ENCODE results near the gene TPPP. TPM values are rescaled to one million over a fixed set of nuclear protein-coding genes. Genes with fewer than 3 reads are reported as not detected.

The TPPP gene
- polyA plus RNA-seq, 1 donor (not counting 4 experiments of a cell fraction or from before 2014, with no cell fraction given) = 0.88 TPM

DNA sequence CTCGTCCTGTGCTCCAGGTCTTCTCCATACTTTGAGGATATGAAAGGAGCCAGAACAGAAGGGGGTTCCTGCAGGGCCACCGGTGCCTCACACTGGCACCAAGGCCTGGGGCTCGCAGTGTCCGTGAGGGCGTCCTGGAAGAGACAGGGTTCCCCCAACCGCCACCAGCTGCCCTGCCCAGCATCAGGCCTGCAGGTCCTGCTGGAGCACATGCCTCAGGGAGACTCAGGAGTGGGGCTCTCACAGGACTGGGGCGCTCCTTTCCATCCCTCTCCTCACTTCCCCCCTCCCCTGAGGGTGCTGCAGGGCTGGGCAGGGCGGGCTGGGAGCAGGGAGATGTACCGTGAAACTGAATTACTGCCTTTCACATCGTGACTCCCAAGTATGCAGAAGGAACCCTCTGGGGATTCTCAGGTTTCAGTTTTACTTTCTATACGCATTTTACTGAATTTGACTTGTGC is 49.3 kb downstream of the TPPP start:
- no peak overlapping the region for H3K27ac ChIP-seq (ENCODE audit: control insufficient read depth, insufficient read depth, low read length)
- H2AFZ ChIP-seq (ENCODE audit: control insufficient read depth, low read length) = no peak overlapping the region
- H3K4me2 ChIP-seq (ENCODE audit: control insufficient read depth, extremely low read depth, insufficient read depth, low read depth, low read length) = no peak overlapping the region
- H3K79me2 ChIP-seq (ENCODE audit: control insufficient read depth, insufficient read depth, low read length) = no peaks in the 10 kb centered on the region
- no peaks in the 10 kb centered on the region for H4K20me1 ChIP-seq (ENCODE audit: control insufficient read depth, extremely low read depth, insufficient read depth, low read length)
- FAIRE-seq (no peak), DNase-seq (ENCODE audit: low read depth, low spot score) (no peak)
- no peaks in the 10 kb centered on the region for H3K9me1 ChIP-seq (ENCODE audit: control insufficient read depth, extremely low read depth, insufficient read depth, low read length)
- peaks cover 24 to 36% of the 10 kb centered on the region in 2 experiments for H3K36me3 ChIP-seq (ENCODE audit: control insufficient read depth in 2 of 2, extremely low read depth in 1 of 2, insufficient read depth in 2 of 2, low read length in 2 of 2)
- H3K4me3 ChIP-seq (ENCODE audit: control insufficient read depth in 2 of 3, extremely low read depth in 1 of 3, insufficient read depth in 2 of 3, low read depth in 1 of 3, low read length in 3 of 3) = no peak overlapping the region
- peaks cover 6% of the 10 kb centered on the region for H3K9me3 ChIP-seq (ENCODE audit: control insufficient read depth, low read depth, low read length)
- H3K27me3 ChIP-seq (ENCODE audit: control insufficient read depth, extremely low read depth, insufficient read depth, low read length) = no peaks in the 10 kb centered on the region
- dilution Hi-C loops (cut with MboI; ENCODE audit: extremely low pct_ligation_motif_present, low sequenced_read_pairs) = no loop called here
- no peak for TF ChIP-seq EZH2 (IDR thresholded peaks at IDR 0.05; ENCODE audit: low read length)
- TF ChIP-seq, protein P1, sequence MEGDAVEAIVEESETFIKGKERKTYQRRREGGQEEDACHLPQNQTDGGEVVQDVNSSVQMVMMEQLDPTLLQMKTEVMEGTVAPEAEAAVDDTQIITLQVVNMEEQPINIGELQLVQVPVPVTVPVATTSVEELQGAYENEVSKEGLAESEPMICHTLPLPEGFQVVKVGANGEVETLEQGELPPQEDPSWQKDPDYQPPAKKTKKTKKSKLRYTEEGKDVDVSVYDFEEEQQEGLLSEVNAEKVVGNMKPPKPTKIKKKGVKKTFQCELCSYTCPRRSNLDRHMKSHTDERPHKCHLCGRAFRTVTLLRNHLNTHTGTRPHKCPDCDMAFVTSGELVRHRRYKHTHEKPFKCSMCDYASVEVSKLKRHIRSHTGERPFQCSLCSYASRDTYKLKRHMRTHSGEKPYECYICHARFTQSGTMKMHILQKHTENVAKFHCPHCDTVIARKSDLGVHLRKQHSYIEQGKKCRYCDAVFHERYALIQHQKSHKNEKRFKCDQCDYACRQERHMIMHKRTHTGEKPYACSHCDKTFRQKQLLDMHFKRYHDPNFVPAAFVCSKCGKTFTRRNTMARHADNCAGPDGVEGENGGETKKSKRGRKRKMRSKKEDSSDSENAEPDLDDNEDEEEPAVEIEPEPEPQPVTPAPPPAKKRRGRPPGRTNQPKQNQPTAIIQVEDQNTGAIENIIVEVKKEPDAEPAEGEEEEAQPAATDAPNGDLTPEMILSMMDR (optimal IDR thresholded peaks at IDR 0.05 in 1 of 3, IDR thresholded peaks at IDR 0.05 in 1 of 3, conservative IDR thresholded peaks at IDR 0.05 in 1 of 3; ENCODE audit: extremely low read depth in 1 of 3, insufficient read depth in 2 of 3, low read length in 3 of 3) = no peak
- H3K9ac ChIP-seq (ENCODE audit: control insufficient read depth, extremely low read depth, insufficient read depth, low read length) = no peak overlapping the region
- H3K4me1 ChIP-seq (ENCODE audit: control insufficient read depth, extremely low read depth, insufficient read depth, low read length) = no peaks in the 10 kb centered on the region

DNA sequence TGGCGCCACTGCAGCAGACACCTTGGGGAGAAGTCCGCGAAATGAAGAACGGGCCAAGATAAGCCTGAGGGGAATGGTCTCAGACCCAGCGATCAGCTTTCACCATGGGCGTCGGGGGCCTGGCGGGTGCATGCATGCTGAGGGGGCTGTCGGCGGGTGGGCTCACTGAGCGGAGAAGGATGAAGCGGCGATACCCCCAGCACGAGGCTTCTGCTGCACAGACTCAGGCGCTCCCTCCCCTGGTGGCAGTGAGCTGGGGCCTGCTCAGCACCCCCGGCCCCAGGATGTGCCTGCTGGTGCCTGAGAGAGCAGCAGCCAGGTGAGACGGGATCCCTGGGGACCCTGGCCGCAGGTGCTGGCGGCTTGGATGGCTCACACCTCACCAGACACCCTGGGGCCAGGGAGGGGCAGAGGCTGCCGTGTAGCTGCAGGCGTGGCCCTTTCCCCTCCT is 49.8 kb downstream of the TPPP start:
- H3K4me3 ChIP-seq (ENCODE audit: control insufficient read depth in 2 of 3, extremely low read depth in 1 of 3, insufficient read depth in 2 of 3, low read depth in 1 of 3, low read length in 3 of 3) = no peak overlapping the region
- peaks cover 24 to 36% of the 10 kb centered on the region in 2 experiments for H3K36me3 ChIP-seq (ENCODE audit: control insufficient read depth in 2 of 2, extremely low read depth in 1 of 2, insufficient read depth in 2 of 2, low read length in 2 of 2)
- no peaks in the 10 kb centered on the region for H4K20me1 ChIP-seq (ENCODE audit: control insufficient read depth, extremely low read depth, insufficient read depth, low read length)
- H3K27ac ChIP-seq (ENCODE audit: control insufficient read depth, insufficient read depth, low read length) = no peak overlapping the region
- no peaks in the 10 kb centered on the region for H3K79me2 ChIP-seq (ENCODE audit: control insufficient read depth, insufficient read depth, low read length)
- TF ChIP-seq, protein P1 (optimal IDR thresholded peaks at IDR 0.05 in 1 of 3, IDR thresholded peaks at IDR 0.05 in 1 of 3, conservative IDR thresholded peaks at IDR 0.05 in 1 of 3; ENCODE audit: extremely low read depth in 1 of 3, insufficient read depth in 2 of 3, low read length in 3 of 3) = no peak
- no peak for TF ChIP-seq EZH2 (IDR thresholded peaks at IDR 0.05; ENCODE audit: low read length)
- dilution Hi-C loops (cut with MboI; ENCODE audit: extremely low pct_ligation_motif_present, low sequenced_read_pairs) = no loop called here
- no peak overlapping the region for H3K4me2 ChIP-seq (ENCODE audit: control insufficient read depth, extremely low read depth, insufficient read depth, low read depth, low read length)
- H3K4me1 ChIP-seq (ENCODE audit: control insufficient read depth, extremely low read depth, insufficient read depth, low read length) = no peaks in the 10 kb centered on the region
- H3K9ac ChIP-seq (ENCODE audit: control insufficient read depth, extremely low read depth, insufficient read depth, low read length) = no peak overlapping the region
- DNase-seq (ENCODE audit: low read depth, low spot score) = no peak
- peaks cover 6% of the 10 kb centered on the region for H3K9me3 ChIP-seq (ENCODE audit: control insufficient read depth, low read depth, low read length)
- H3K27me3 ChIP-seq (ENCODE audit: control insufficient read depth, extremely low read depth, insufficient read depth, low read length) = no peaks in the 10 kb centered on the region
- no peak overlapping the region for H2AFZ ChIP-seq (ENCODE audit: control insufficient read depth, low read length)
- FAIRE-seq = no peak
- H3K9me1 ChIP-seq (ENCODE audit: control insufficient read depth, extremely low read depth, insufficient read depth, low read length) = no peaks in the 10 kb centered on the region

Measured in keratinocyte (primary cell).